GM19467 (cell line): ENCODE results near the gene REPS2.

Experiments
- ATAC-seq: cut with Tn5 transposase; IDR thresholded peaks from one replicate; pipeline ENCODE4 v1.9.1; 2021; ENCODE audit warnings: mild to moderate bottlenecking, moderate library complexity; ENCODE audit not compliant: unreplicated experiment

The REPS2 gene

DNA sequence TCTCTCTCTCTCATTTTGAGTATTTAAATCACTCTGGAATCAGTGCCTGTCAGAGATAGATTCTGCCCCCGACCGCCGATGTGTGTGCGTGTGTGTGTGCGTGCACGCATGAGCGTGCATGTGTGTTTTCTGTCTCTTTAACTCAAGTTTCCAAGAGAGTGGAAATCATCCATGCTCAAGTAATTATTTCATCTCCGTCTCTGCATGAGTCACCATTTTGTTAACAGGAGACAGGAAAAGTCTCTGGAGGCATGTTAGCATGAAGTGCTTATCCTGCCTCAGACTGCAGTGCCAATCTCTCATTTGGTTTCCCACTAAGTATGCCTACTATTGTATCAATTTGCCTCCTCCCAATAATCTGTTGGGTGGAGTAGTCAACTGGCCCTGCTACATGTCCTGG is 245.6 kb downstream of the REPS2 start:
- no peak for ATAC-seq
